PC-3 (cell line): ENCODE measurements around the gene CCDC158.

ENCODE experiments used
- CTCF ChIP-seq: fragments of 300-600 bp; sonication (generic); conservative IDR thresholded peaks from 2 replicates; pipeline ENCODE4 v1.5.1; 2017; ENCODE audit warnings: antibody characterized with exemption, low read depth, mild to moderate bottlenecking, low read length
- EZH2 ChIP-seq: fragments of 300-600 bp; sonication (generic); IDR thresholded peaks from one replicate; pipeline ENCODE4 v1.6.1; 2017; ENCODE audit warnings: antibody characterized with exemption, mild to moderate bottlenecking, low read length; ENCODE audit not compliant: unreplicated experiment

GRCh38 chr4:76447393-76447851, 26.5 kb upstream of the CCDC158 start:
- TF ChIP-seq EZH2 (no peak), CTCF (no peak)
